Measurements from ENCODE around the gene PTPN20.

DNA sequence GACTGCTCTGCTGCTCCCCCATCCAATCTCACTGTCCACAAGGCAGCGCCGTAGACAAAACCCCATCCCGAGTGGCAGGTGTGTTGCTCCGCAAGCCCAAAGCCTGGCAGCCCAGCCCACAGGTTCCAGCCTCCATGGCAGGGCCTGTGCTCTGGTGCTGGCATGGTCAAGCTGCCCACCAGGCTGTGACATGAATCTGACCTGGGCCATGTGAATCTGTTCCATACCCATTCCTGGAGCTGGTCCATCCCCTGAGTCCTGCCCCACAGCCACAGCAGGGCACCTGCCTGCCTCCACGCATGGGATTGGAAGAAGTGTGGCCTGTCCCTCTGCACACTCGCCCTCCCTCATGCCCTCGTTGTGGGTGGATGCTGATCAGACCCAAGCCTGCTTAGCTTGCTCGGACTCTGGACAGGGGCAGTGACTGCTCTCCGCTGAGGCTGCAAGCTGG lies 128.8 kb downstream of the PTPN20 start:
- TF ChIP-seq CTCF (IDR thresholded peaks at IDR 0.05) (no peak), POLR2A (IDR thresholded peaks at IDR 0.05) (no peak)
